Left cardiac atrium (tissue), 4 donors: ENCODE measurements around the gene PDPK1. TPM values are rescaled to one million over a fixed set of nuclear protein-coding genes. Genes with fewer than 3 reads are reported as not detected.

Source experiments
- ATAC-seq, 2 donors: fragments of 200-7000 bp; cut with Tn5 transposase; one replicate each; pipeline ENCODE4 v1.9.1; 2020; ENCODE audit warnings: mild to moderate bottlenecking in 2 of 2, moderate library complexity in 2 of 2
- DNase-seq: peaks from one replicate; pipeline ENCODE4 v3.0.0-alpha.2; 2020
- intact Hi-C, 2 donors: fragments of 100-400 bp; cut with DNase I; formaldehyde crosslinking; loops; one replicate each; pipeline versions ENCODE4 v1.14.1 to v1.15.1; 2022 to 2023
- total RNA-seq, 2 donors: library from RNA; stranded (reverse); fragmentation: NEBNext Ultra II Directional; extraction: Animal tissue kit (Norgen Biotek cat#: 25700); gene quantifications; one replicate each; pipeline ENCODE4 v1.2.1, GENCODE V29; 2021
- donor health status: DM: no; HTN: yes; CAD: no.
- donor health status: DM: no; HTN: yes; CAD: no; lungs with severe emphysema.
- donor health status: DM: yes; HTN: yes; CAD: no.
- donor health status: Dilated cardiomyopathy.

Gene PDPK1
- total RNA-seq, 2 donors from 2014 or later = 32.6 to 39.4 TPM

- no peak for DNase-seq
- intact Hi-C loops = no loop called here
These were observed 19.7 kb upstream of the PDPK1 start for GRCh38 chr16:2517954-2518605.

DNA sequence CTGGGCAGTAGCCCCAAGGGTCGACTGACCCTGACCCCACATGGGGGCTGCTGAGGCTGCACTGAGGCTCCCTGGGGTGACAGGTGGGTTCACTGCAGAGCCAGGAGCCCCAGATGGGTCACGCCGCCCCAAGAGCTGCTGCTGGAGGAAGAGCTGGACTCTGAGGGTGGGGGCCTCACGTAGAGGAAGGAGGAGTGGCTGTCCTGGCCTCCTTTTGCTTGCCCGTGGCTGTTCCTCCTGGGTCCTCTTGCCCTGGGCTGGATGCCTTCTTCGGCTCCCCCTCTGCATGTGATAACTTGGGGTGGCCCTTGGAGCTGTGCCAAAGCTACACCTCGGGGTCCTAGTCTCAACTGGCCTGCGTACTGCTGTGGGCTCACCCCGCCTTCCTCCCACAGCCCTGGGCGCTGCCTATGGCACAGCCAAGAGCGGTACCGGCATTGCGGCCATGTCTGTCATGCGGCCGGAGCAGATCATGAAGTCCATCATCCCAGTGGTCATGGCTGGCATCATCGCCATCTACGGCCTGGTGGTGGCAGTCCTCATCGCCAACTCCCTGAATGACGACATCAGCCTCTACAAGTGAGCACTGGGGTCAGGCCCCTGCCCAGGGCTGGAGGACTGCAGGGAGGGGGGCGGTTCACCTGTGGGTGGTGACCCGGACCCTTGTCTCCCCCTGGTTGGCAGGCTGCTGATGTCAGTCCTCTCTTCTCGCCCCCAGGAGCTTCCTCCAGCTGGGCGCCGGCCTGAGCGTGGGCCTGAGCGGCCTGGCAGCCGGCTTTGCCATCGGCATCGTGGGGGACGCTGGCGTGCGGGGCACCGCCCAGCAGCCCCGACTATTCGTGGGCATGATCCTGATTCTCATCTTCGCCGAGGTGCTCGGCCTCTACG, 18.8 kb upstream of the PDPK1 start:
- no peak for ATAC-seq
- DNase-seq = peak; percentile 50
- intact Hi-C loops = no loop called here

More at GRCh38 chr16:2517954-2518605, 19.7 kb upstream of the PDPK1 start:
- ATAC-seq = no peak

GRCh38 chr16:2519711-2520080, 18.1 kb upstream of the PDPK1 start:
- ATAC-seq (peak in 1 of 2 donors; percentile 4), DNase-seq (no peak)
- intact Hi-C loops = no loop called here

DNA sequence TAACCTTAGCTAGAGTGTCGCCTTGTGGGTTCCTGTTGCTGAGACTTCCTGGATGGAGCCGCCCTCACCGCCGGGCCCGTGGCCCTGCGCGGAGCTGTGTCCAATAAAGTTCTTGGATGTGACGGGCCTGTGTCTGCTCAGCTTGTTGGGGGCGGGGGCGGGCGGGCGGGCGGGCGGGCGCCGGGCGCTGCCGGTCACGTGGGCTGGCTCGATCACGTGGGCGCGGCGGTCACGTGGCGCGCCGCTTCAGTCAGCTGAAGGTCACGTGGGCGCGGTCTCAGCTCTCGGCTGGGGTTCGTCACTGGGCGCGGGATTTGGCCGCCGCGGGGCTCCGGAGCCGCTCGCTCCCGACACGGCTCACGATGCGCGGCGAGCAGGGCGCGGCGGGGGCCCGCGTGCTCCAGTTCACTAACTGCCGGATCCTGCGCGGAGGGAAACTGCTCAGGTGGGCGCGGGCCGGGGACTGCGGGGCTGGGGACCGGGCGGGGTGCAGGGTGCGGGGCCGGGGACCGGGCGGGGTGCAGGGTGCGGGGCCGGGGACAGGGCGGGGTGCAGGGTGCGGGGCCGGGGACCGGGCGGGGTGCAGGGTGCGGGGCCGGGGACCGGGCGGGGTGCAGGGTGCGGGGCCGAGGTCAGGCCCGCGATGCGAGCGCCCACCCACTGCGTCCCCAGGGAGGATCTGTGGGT, 17.6 kb upstream of the PDPK1 start, which contains the start of gene AMDHD2:
TSS of gene AMDHD2 (plus strand) at position 275 of the 687 bp plus-strand sequence. CDS start at position 363, 88 bp downstream.
- intact Hi-C loops = no loop called here

GRCh38 chr16:2520784-2521531, 16.9 kb upstream of the PDPK1 start:
- DNase-seq = peak; percentile 33
- intact Hi-C loops = no loop called here
- ATAC-seq = peak in 1 of 2 donors; percentile 4

More for the DNA sequence above, 17.6 kb upstream of the PDPK1 start, which contains the start of gene AMDHD2:
- ATAC-seq (peak; percentile 79 to 86), DNase-seq (peak; percentile 94)

- peak; percentile 12 for DNase-seq
- ATAC-seq = no peak
- intact Hi-C loops = no loop called here
These were observed 14.0 kb upstream of the PDPK1 start for GRCh38 chr16:2523801-2524231.

DNA sequence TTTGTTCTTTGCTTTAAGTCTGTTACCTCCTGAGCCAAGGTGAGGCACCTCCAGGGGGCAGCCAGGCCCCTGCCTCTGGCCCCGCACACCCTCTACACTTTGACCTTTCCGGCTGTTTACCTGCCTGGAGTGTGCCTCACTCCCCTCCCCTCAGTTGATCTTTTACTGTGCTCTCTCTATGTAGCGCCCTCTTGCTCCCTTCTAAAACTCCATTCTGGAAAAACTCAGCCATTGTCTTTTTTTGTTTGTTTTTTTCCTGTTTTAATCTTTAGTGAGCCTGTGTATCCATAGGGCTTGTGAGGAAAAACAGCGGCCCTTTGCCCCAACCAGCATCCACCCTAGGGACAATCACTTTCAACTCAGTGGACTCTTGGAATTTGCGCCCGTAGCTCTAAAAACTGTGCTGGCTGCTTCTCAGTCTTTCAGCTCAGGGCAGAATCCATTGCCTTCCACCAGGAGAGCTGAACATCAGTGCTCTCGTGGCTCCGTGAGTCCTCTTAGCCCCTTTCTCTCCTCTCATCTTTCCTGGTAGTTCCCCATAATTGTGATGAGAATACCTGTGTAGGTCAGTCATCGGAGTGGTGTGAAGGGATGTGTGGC, 13.4 kb upstream of the PDPK1 start:
- intact Hi-C loops = no loop called here
- ATAC-seq (no peak), DNase-seq (peak; percentile 5)

DNA sequence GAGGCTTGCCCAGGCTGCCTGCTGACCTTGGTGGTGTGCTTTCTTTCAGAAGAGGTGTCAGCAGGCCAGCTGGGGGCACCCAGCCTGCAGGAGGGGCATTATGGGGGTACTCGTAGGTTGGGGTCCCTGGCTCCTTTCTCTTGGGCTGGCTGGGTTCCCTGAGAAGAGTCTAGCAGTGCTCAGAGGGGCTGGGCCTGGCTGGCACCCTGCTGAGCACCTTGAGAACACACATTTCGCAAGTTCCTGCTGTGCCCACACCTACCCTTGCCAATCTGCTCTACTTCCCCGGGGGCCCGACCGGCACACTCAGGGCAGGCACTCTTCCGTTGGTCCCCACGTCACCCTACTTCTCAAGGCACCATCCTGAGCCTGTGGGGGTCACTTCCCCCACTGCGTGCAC, 11.7 kb upstream of the PDPK1 start:
- peak; percentile 15 for DNase-seq
- intact Hi-C loops = no loop called here
- ATAC-seq = no peak

- intact Hi-C loops = no loop called here
- DNase-seq (peak; percentile 10), ATAC-seq (no peak)
These were observed 10.6 kb upstream of the PDPK1 start for GRCh38 chr16:2527071-2527783.

- ATAC-seq (no peak), DNase-seq (peak; percentile 20)
- intact Hi-C loops = no loop called here
These were observed 10.1 kb upstream of the PDPK1 start for GRCh38 chr16:2527784-2528100.

DNA sequence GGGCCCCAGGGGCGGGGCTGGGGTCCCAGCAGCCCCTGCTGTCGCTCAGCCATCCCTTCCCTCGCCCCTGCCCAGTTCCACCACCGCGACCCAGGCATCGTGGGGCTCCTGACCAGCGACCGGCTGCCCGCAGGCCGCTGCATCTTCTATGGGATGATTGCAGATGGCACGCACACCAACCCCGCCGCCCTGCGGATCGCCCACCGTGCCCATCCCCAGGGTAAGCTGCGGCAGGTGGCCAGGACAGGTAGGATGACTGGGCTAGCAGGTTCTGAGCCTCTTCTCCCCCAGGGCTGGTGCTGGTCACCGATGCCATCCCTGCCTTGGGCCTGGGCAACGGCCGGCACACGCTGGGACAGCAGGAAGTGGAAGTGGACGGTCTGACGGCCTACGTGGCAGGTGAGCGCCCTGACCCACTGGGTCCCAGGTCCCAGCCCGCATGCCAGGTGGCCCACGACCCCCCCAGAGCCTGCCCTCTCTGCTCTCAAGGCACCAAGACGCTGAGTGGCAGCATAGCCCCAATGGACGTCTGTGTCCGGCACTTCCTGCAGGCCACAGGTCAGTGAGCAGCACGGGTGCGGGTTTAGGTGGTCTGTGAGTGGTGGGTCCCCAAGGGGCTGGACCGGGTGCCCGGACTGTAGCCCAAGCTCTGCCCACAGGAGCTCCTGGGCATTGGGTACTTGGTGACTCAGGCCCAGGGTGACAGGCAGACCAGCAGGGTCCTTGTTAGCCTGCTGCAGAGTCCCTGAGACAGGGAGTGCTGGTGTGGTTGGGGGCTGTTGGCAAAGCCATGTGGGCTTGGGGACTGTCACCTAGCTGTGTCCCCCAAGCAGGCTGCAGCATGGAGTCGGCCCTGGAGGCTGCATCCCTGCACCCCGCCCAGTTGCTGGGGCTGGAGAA, 9.4 kb upstream of the PDPK1 start:
- intact Hi-C loops = no loop called here

GRCh38 chr16:2529061-2529931, 8.5 kb upstream of the PDPK1 start:
- DNase-seq (peak; percentile 24), ATAC-seq (no peak)
- intact Hi-C loops = no loop called here

More for the DNA sequence above, 9.4 kb upstream of the PDPK1 start:
- DNase-seq (peak; percentile 34), ATAC-seq (no peak)

GRCh38 chr16:2529961-2530628, 7.7 kb upstream of the PDPK1 start:
- DNase-seq = peak; percentile 21
- intact Hi-C loops = no loop called here
- ATAC-seq = no peak

DNA sequence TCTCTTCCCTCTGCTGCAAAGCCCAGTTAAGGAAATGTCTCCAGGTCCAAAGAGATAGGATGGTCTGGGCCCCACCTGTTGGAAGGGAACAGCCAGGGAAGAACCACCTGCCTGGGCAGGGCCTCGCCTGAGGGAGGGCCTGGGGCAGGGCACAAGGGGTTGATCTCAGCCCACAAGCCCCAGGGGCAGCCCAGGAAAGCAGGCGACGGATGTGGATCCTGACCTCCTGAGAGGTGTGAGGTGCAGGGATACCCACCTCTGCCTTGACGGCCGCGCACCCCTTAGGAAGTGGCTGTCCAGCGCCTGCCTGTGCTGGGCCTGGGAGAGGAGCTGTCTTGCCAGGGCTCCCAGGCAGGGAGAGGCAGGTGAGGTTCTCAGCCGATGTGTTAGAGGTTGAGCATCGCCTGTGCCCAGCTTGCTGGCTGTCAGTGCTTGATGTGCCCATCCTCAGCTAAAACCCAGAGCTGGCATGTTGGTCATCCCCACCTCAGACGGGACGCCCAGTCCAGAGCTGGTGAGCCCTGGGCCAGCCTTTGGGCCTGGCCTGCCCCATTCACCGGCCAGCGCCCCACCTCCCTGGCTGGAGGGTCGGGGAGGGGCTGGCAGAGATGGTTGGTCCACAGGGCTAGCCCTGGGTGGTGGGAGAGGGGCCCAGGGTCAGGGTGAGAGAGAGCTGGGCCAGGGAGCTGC, 7.0 kb upstream of the PDPK1 start:
- peak; percentile 28 for DNase-seq
- intact Hi-C loops = no loop called here
- ATAC-seq = no peak

- DNase-seq (no peak), ATAC-seq (no peak)
- intact Hi-C loops = no loop called here
These were observed 6.5 kb upstream of the PDPK1 start, which contains the start of gene CEMP1 for GRCh38 chr16:2531371-2531695. Gene CEMP1 (minus strand): TSS chr16:2531408. CDS start chr16:2531073, 335 bp downstream.
